ENCODE results near the gene DIP2C.

GRCh38 chr10:576130-576465 is 113.4 kb downstream of the DIP2C start:
- TF ChIP-seq, protein P1, sequence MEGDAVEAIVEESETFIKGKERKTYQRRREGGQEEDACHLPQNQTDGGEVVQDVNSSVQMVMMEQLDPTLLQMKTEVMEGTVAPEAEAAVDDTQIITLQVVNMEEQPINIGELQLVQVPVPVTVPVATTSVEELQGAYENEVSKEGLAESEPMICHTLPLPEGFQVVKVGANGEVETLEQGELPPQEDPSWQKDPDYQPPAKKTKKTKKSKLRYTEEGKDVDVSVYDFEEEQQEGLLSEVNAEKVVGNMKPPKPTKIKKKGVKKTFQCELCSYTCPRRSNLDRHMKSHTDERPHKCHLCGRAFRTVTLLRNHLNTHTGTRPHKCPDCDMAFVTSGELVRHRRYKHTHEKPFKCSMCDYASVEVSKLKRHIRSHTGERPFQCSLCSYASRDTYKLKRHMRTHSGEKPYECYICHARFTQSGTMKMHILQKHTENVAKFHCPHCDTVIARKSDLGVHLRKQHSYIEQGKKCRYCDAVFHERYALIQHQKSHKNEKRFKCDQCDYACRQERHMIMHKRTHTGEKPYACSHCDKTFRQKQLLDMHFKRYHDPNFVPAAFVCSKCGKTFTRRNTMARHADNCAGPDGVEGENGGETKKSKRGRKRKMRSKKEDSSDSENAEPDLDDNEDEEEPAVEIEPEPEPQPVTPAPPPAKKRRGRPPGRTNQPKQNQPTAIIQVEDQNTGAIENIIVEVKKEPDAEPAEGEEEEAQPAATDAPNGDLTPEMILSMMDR (conservative IDR thresholded peaks at IDR 0.05; ENCODE audit: low read length), result no peak
- no peak for TF ChIP-seq EZH2phosphoT487 (IDR thresholded peaks at IDR 0.05; ENCODE audit: borderline replicate concordance)

Data from Loucy (cell line).